Testis (tissue), 3 donors: ENCODE measurements around the gene PARP4. TPM values are rescaled to one million over a fixed set of nuclear protein-coding genes. Genes with fewer than 3 reads are reported as not detected.
"Not testable (repeated sequence)": the region's sequence is repeated elsewhere in the genome, so short reads cannot be mapped to it uniquely, and the experiment has no call there.

Source experiments
- DNase-seq: peaks from one replicate; pipeline ENCODE4 v3.0.0-alpha.2; 2019
- H3K27ac ChIP-seq, 2 donors: fragments of 200-600 bp; sonication (generic); one replicate each; pipeline ENCODE4 v1.5.1; 2019
- H3K27me3 ChIP-seq: fragments of 200-600 bp; sonication (generic); one replicate; pipeline ENCODE4 v1.5.1; 2019
- H3K36me3 ChIP-seq: fragments of 200-600 bp; sonication (generic); one replicate; pipeline ENCODE4 v1.5.1; 2017; ENCODE audit warnings: low read depth; ENCODE audit errors: missing control alignments
- H3K4me1 ChIP-seq: fragments of 200-600 bp; sonication (generic); one replicate; pipeline ENCODE4 v1.5.1; 2019
- H3K4me3 ChIP-seq, 2 donors: fragments of 200-600 bp; sonication (generic); one replicate each; pipeline ENCODE4 v1.5.1; 2017 to 2019
- H3K9me3 ChIP-seq: fragments of 200-600 bp; sonication (generic); one replicate; pipeline ENCODE4 v1.5.1; 2017
- POLR2A ChIP-seq: fragments of 450-650 bp; IDR thresholded peaks from one replicate; pipeline ENCODE4 v1.6.1; 2017; ENCODE audit warnings: antibody characterized with exemption, mild to moderate bottlenecking, moderate library complexity
- WGBS, 2 donors: methylation state at CpG; one replicate each; pipeline ENCODE4 v1.1.5; 2018; 5-methylcytosine and 5-hydroxymethylcytosine counted together
- intact Hi-C: fragments of 100-400 bp; cut with DNase I; formaldehyde crosslinking; loops from one replicate; pipeline ENCODE4 v1.15.1; 2023; ENCODE audit warnings: low total_unique reads
- polyA plus RNA-seq: library from polyadenylated mRNA; stranded (reverse); fragments of 350-450 nt; fragmentation: Illumina TruSeq; extraction: RNeasy Lipid Tissue Mini Kit (QIAGEN cat#74804); gene quantifications from one replicate; pipeline ENCODE4 v1.2.3, GENCODE V29; 2014; ENCODE audit warnings: low read depth, low replicate concordance; ENCODE audit not compliant: insufficient read depth
- total RNA-seq, 2 donors: library from RNA; depleted of rRNA; stranded (reverse); fragments of >200 nt; gene quantifications; one replicate each; pipeline ENCODE4 v1.2.3, GENCODE V29; 2016
- TF ChIP-seq, protein P1 (sequence below), 3 experiments: fragments of 450-650 bp in 2 of 3; fragments of 200-600 bp in 1 of 3; sonication (generic) in 1 of 3; IDR thresholded peaks; one replicate each; pipeline ENCODE4 v1.5.1; 2016 to 2019; ENCODE audit warnings: antibody characterized with exemption in 3 of 3, mild to moderate bottlenecking in 2 of 3, moderate library complexity in 1 of 3

Gene PARP4
- total and polyA plus RNA-seq, 3 donors from 2014 or later, result 21.3 to 43.6 (median 37.9) TPM

DNA sequence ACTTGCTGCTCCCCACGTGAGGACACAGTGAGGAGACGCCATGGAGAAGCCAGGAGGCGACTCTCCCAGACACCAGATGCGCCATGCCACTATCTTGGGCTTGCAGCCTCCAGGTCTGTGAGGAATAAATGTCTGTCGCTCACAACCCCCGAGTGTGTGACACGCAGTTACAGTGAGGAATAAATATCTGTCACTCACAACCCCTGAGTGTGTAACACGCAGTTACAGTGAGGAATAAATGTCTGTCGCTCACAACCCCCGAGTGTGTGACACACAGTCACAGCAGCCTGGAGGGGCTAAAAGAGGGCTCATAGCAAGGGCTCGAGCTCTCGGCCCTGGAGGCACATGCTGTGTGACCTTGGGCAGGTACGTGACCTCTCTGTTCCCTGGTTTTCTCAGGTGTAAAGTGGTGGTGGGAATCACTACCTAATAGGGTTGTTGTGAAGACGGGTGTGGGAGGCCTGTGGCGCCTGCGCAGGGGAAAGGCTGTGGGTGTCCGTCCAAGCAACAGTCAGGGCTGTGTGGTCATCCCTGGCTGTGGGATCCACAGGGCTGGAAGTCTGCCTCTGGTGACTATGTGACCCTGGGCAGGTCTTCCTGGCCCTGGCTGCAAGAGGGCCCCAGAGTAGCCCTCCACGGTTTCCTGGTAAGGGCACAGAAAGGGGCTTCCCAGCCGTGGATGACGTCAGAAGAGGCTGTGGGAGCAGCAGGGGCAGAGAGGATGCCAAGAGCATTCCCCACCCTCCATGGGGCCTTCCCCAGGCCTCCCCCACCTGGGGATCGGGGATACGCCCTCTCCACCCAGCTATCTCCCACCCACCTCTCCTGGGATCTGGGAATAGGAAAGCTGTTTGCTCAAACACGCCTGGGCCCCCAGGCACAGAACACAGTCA, 125.5 kb downstream of the PARP4 start:
- 77 to 83% methylated on average over 13 to 23 of the region's 23 CpGs for WGBS, 2 donors
- intact Hi-C loops, result no loop called here
- TF ChIP-seq, protein P1, sequence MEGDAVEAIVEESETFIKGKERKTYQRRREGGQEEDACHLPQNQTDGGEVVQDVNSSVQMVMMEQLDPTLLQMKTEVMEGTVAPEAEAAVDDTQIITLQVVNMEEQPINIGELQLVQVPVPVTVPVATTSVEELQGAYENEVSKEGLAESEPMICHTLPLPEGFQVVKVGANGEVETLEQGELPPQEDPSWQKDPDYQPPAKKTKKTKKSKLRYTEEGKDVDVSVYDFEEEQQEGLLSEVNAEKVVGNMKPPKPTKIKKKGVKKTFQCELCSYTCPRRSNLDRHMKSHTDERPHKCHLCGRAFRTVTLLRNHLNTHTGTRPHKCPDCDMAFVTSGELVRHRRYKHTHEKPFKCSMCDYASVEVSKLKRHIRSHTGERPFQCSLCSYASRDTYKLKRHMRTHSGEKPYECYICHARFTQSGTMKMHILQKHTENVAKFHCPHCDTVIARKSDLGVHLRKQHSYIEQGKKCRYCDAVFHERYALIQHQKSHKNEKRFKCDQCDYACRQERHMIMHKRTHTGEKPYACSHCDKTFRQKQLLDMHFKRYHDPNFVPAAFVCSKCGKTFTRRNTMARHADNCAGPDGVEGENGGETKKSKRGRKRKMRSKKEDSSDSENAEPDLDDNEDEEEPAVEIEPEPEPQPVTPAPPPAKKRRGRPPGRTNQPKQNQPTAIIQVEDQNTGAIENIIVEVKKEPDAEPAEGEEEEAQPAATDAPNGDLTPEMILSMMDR (IDR thresholded peaks at IDR 0.05), result no peak
- TF ChIP-seq POLR2A, result no peak
- Histone ChIP-seq H3K27ac (no peak overlapping the region), H3K36me3 (no peaks in the 10 kb centered on the region), H3K27me3 (no peaks in the 10 kb centered on the region), H3K9me3 (no peaks in the 10 kb centered on the region), H3K4me3 (no peak overlapping the region), H3K4me1 (no peaks in the 10 kb centered on the region)
- DNase-seq, result no peak

DNA sequence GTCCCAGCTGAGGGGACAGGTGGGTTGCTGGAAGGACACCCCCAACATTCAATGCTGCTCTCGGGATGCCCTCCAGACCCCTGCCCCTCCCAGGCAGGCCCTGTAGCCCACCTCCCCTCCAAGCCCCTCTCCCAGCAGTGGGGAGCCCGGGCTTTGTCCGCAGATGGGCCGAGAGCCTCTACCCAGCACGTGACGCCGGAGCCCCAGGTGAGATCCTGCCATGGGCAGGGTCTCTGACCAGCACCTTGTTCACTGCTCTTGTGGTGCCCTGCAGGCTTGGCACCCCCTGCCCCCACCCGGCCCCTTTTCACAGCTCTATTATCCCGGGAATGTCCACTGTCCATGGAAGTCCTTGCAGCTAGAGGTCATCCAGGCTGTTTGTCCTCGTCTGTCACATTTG, 126.7 kb downstream of the PARP4 start:
- Histone ChIP-seq H3K36me3 (no peaks in the 10 kb centered on the region), H3K4me3 (no peak overlapping the region), H3K27ac (no peak overlapping the region), H3K27me3 (no peaks in the 10 kb centered on the region), H3K4me1 (no peaks in the 10 kb centered on the region), H3K9me3 (no peaks in the 10 kb centered on the region)
- intact Hi-C loops, result no loop called here
- no peak for DNase-seq
- no peak for TF ChIP-seq POLR2A
- TF ChIP-seq, protein P1 (IDR thresholded peaks at IDR 0.05), result no peak
- whole genome bisulfite sequencing, 2 donors, result 83 to 88% methylated on average over 9 to 10 of the region's 10 CpGs

DNA sequence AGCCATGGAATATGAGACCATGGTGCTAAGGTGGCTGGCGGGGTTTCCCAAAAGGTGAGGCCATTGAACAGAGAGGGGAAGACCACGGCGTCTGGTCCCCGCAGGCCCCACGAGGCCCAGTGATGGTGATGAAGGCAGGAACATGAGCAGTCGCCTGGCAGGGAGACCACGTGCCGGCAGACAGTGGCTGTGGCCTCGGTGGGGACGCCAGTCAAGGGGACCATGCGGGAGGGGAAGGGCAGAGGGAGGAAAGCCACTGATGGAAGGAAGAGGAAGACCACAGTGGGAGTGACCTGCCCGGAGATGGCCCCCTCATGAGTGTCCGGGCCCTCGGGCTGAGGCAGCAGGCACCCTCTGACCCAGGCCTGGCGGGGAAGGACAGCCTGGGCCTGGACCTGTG, 127.6 kb downstream of the PARP4 start:
- H3K36me3 ChIP-seq, H3K4me3 ChIP-seq, intact Hi-C loops, DNase-seq, H3K27me3 ChIP-seq, H3K27ac ChIP-seq, H3K9me3 ChIP-seq, H3K4me1 ChIP-seq: not testable (repeated sequence)
- WGBS, 2 donors, result 85 to 90% methylated on average over 14 to 15 of the region's 15 CpGs

DNA sequence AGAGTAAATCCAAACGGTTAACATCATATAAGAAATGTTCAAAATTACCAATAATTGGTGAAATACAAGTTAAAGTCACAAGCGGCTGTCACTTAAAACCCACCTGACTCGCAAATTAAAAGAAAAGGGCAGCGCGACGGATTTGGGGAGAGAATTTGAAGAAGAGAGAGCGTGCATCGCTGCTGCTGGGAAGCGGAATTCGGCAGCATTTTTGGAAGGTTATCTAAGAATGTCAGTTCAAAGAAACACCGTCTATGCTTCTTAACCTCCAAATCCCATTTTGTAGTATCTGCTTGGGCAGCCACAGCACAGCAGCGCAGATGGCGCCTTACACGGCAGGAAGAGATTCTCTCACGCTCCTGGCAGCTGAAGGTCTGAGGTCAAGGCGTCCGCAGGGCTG, 128.5 kb downstream of the PARP4 start:
- H3K4me3 ChIP-seq, H3K36me3 ChIP-seq, H3K9me3 ChIP-seq, DNase-seq, H3K27me3 ChIP-seq, H3K4me1 ChIP-seq, H3K27ac ChIP-seq, intact Hi-C loops: not testable (repeated sequence)
- WGBS, 2 donors, result 86 to 90% methylated on average over 14 to 17 of the region's 17 CpGs

DNA sequence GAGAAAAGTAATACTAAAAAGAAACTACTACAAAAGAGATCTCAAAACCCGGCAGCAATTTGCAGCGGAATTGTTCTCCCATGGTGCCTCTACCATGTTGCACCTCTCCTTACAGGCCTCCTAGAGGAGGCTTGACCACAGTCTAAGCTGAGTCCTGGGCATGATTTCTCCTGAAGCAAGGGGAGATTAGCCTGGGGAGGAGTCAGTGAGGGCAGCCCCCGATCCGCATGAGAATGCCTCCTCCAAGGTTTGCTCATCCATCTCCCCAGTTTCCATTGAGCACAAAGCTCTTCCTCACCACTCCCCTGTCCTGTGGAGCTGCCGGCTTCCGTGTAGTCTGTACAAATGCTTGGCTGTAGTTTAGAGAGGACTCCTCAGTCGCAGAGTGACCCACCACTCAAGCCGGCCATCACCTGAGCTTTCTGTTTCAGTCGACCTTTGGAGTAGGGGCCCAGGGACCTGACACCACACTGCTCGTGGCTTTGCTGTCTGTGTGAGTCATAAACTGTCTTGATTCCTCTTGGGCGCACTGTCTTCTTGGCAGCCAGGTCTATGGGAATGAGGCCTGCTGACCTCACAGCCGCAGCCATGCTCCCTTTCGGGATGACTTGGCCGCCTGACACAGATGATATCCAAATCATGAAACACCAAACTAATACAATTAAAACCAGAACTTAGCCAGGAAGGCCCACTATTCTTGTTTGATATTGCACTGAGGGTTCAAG, 130.9 kb downstream of the PARP4 start:
- TF ChIP-seq, protein P1 (IDR thresholded peaks at IDR 0.05), result no peak
- no peak for TF ChIP-seq POLR2A
- no peaks in the 10 kb centered on the region for H3K4me1 ChIP-seq
- WGBS, 2 donors, result 74 to 78% methylated on average over 14 of the region's 14 CpGs
- H3K4me3 ChIP-seq, result no peak overlapping the region
- intact Hi-C loops, result no loop called here
- H3K9me3 ChIP-seq, result no peaks in the 10 kb centered on the region
- DNase-seq, result no peak
- H3K27me3 ChIP-seq, result no peaks in the 10 kb centered on the region
- no peaks in the 10 kb centered on the region for H3K36me3 ChIP-seq
- H3K27ac ChIP-seq, result no peak overlapping the region

DNA sequence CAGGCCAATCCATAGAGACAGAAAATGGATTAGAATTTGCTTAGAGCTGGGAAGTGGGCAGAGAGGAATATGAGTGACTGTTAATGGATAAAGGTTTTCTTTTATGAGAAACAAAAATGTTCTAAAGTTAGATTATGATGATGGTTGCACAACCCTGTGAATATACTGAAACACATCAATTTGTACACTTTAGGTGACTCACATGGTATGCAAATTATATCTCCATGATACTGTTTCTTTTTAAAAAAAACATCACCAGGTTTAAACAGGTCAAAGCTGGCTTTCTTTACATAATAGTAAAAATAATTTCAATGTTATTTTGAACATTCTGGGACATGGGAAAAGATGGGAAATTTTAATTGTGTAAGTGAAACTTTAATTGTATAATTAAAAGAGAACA, 131.7 kb downstream of the PARP4 start:
- H3K9me3 ChIP-seq, H3K4me3 ChIP-seq, DNase-seq, H3K27me3 ChIP-seq, intact Hi-C loops, H3K27ac ChIP-seq, H3K4me1 ChIP-seq, H3K36me3 ChIP-seq: not testable (repeated sequence)

DNA sequence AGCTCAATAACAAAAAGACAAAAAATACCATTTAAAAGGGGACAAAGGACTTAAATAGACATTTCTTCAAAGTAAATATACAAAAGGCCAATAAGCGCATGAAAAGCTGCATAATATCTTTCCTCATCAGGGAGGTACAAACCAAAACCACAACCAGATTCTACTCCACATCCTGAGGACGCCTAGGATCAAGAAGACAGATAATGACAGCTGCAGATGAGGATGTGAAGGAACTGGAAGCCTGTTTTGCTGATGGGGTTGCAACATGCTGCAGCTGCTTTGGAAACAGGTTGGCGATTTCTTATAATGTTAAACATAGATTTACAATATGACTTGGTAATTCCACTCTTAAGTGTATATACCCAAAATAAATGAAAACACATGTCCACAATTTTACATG, 132.4 kb downstream of the PARP4 start:
- WGBS, 2 donors, result 69 to 74% methylated on average over 3 of the region's 3 CpGs
- H3K36me3 ChIP-seq, H3K27ac ChIP-seq, DNase-seq, H3K4me3 ChIP-seq, H3K4me1 ChIP-seq, H3K27me3 ChIP-seq, H3K9me3 ChIP-seq, intact Hi-C loops: not testable (repeated sequence)

DNA sequence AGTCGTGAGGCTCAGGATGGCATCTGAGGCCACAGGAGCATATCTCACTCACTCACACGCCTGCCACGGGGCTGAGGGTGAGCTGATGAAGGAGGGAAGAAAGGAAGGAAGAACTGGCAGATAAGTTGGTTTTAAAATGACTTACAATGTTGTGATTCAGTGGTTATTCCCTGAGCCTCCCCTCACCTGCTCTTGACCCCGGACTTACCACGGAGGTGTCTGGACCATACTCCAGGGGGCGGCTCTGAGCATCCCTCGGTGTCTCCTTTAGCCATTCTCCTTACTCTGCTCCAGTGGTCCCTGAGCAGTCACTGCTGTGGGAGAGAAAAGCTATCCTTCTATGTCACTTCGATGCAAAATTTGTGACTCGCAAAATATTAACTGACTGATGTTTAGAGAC, 141.3 kb downstream of the PARP4 start:
- 86 to 91% methylated on average over 9 of the region's 9 CpGs for WGBS, 2 donors
- H3K4me1 ChIP-seq, H3K27ac ChIP-seq, H3K9me3 ChIP-seq, H3K4me3 ChIP-seq, DNase-seq, H3K36me3 ChIP-seq, H3K27me3 ChIP-seq, intact Hi-C loops: not testable (repeated sequence)
